OCI-LY3 (cell line): ENCODE measurements around the gene TCF4.

Source experiments
- CTCF ChIP-seq: fragments of 200-600, 300-600 bp; sonication (generic); IDR thresholded peaks from 2 replicates; pipeline ENCODE4 v1.5.1; 2014; ENCODE audit warnings: antibody characterized with exemption, low read length, low read depth
- EZH2phosphoT487 ChIP-seq: fragments of 200-600 bp; shearing (Covaris generic); IDR thresholded peaks from 2 replicates; pipeline ENCODE4 v1.6.1; 2018; ENCODE audit warnings: antibody characterized with exemption, mixed run types, low read depth

GRCh38 chr18:55221622-55222021 is 366.4 kb downstream of the TCF4 start:
- no peak for TF ChIP-seq CTCF
- no peak for TF ChIP-seq EZH2phosphoT487
